Psoas muscle (tissue), 8 donors: Measurements from ENCODE around the gene VASH2. TPM values are rescaled to one million over a fixed set of nuclear protein-coding genes. Genes with fewer than 3 reads are reported as not detected.
"Not testable (repeated sequence)": the region's sequence is repeated elsewhere in the genome, so short reads cannot be mapped to it uniquely, and the experiment has no call there.

ENCODE experiments used
- ATAC-seq, 4 donors: fragments of 200-7000 bp; cut with Tn5 transposase; one replicate each; pipeline ENCODE4 v1.9.1; 2020; ENCODE audit warnings: moderate library complexity in 3 of 4, mild to moderate bottlenecking in 2 of 4
- DNase-seq, 2 donors: peaks; one replicate each; pipeline ENCODE4 v3.0.0-alpha.2; 2020
- H3K27ac ChIP-seq: fragments of 200-600 bp; one replicate; pipeline ENCODE4 v1.8.0; 2022
- H3K27me3 ChIP-seq, 3 donors: fragments of 200-600 bp in 1 of 3; one replicate each; pipeline versions ENCODE4 v1.6.1 to v1.8.0; 2013 to 2022; ENCODE audit warnings: low read length in 2 of 3, mild to moderate bottlenecking in 2 of 3, moderate library complexity in 1 of 3; ENCODE audit not compliant: insufficient read depth in 3 of 3
- H3K36me3 ChIP-seq, 2 donors: fragments of 200-600 bp in 1 of 2; one replicate each; pipeline versions ENCODE4 v1.6.1 to v1.8.0; 2013 to 2022; ENCODE audit warnings: low read depth in 1 of 2, mild to moderate bottlenecking in 1 of 2, moderate library complexity in 1 of 2; ENCODE audit not compliant: insufficient read depth in 1 of 2
- H3K4me1 ChIP-seq: fragments of 200-600 bp; one replicate; pipeline ENCODE4 v1.8.0; 2022
- H3K4me3 ChIP-seq: fragments of 200-600 bp; one replicate; pipeline ENCODE4 v1.8.0; 2022; ENCODE audit warnings: mild to moderate bottlenecking
- H3K9me3 ChIP-seq: fragments of 200-600 bp; one replicate; pipeline ENCODE4 v1.8.0; 2022
- CTCF ChIP-seq: fragments of 200-600 bp; IDR thresholded peaks from one replicate; pipeline ENCODE4 v1.8.0; 2022; ENCODE audit warnings: antibody characterized with exemption
- WGBS, 3 donors: extraction: QIAGEN DNeasy Blood & Tissue Kit; methylation state at CpG; one replicate each; pipeline versions ENCODE4 v1.1.6 to v1.1.7; 2013; 5-methylcytosine and 5-hydroxymethylcytosine counted together
- intact Hi-C, 2 donors: fragments of 100-400 bp; cut with DNase I; formaldehyde crosslinking; loops; one replicate each; pipeline versions ENCODE4 v1.11.0 to v1.14.2; 2022
- polyA plus RNA-seq, 3 donors: library from polyadenylated mRNA; stranded (reverse); fragments of 200-250 nt; gene quantifications; one replicate each; pipeline ENCODE4 v1.2.3, GENCODE V29; 2013
- total RNA-seq, 4 donors: library from RNA; stranded (reverse); fragmentation: NEBNext Ultra II Directional in 2 of 4; extraction: Animal tissue kit (Norgen Biotek cat#: 25700) in 2 of 4; gene quantifications; one replicate each; pipeline versions ENCODE4 v1.2.1 to v1.2.4, GENCODE V29; 2021 to 2023
- donor health status: healthy with polysubstance abuse.
- donor health status: DM: no; HTN: no; CAD: no; lungs with moderate emphysema.
- donor health status: Bipolar disorder and iron deficiency.
- donor health status: healthy.
- donor health status: DM: yes; HTN: yes; CAD: no.
- donor health status: DM: no; HTN: no; CAD: no.
- donor health status: DM: no; HTN: no; CAD: no.
- donor health status: DM: yes; HTN: yes; CAD: no.

Gene VASH2
- total and polyA plus RNA-seq, 7 donors, result 0.09 to 1.6 (median 0.17) TPM

- Histone ChIP-seq H3K27me3 (peaks cover 0 to 1% (median 0%) of the 10 kb centered on the region in 3 donors), H3K4me1 (peaks cover 3% of the 10 kb centered on the region), H3K27ac (no peak overlapping the region), H3K4me3 (no peak overlapping the region), H3K36me3 (no peaks in the 10 kb centered on the region), H3K9me3 (no peaks in the 10 kb centered on the region)
- WGBS, 3 donors, result 95 to 96% (median 96%) methylated on average over 3 of the region's 3 CpGs
- intact Hi-C loops, result no loop called here
- no peak for ATAC-seq
- no peak for TF ChIP-seq CTCF
- DNase-seq, result no peak
Measured at GRCh38 chr1:213020016-213020415, 69.7 kb downstream of the VASH2 start.

- H3K9me3 ChIP-seq, H3K36me3 ChIP-seq, DNase-seq, H3K4me1 ChIP-seq, ATAC-seq, H3K27ac ChIP-seq, H3K4me3 ChIP-seq, intact Hi-C loops: not testable (repeated sequence)
- peaks cover 0 to 32% (median 0%) of the 10 kb centered on the region in 3 donors for H3K27me3 ChIP-seq
- WGBS, 3 donors, result 38 to 49% (median 45%) methylated on average over 3 of the region's 3 CpGs
Measured at GRCh38 chr1:213027024-213027423, 76.7 kb downstream of the VASH2 start.

- DNase-seq, result no peak
- H3K9me3 ChIP-seq, result no peaks in the 10 kb centered on the region
- peaks cover 0 to 26% (median 0%) of the 10 kb centered on the region in 3 donors for H3K27me3 ChIP-seq
- H3K4me3 ChIP-seq, result no peak overlapping the region
- intact Hi-C loops, result no loop called here
- no peak for TF ChIP-seq CTCF
- no peak overlapping the region for H3K27ac ChIP-seq
- no peaks in the 10 kb centered on the region for H3K36me3 ChIP-seq
- H3K4me1 ChIP-seq, result no peaks in the 10 kb centered on the region
- ATAC-seq, result no peak
Measured at GRCh38 chr1:213032651-213033050, 82.3 kb downstream of the VASH2 start.

- WGBS, 3 donors, result 91 to 93% (median 93%) methylated on average over 1 of the region's 1 CpG
- ATAC-seq (no peak), DNase-seq (no peak)
- Histone ChIP-seq H3K9me3 (no peaks in the 10 kb centered on the region), H3K27me3 (peaks cover 0 to 15% (median 0%) of the 10 kb centered on the region in 3 donors), H3K36me3 (no peaks in the 10 kb centered on the region), H3K4me1 (no peaks in the 10 kb centered on the region), H3K4me3 (no peak overlapping the region), H3K27ac (no peak overlapping the region)
- no peak for TF ChIP-seq CTCF
- intact Hi-C loops, result no loop called here
Measured at GRCh38 chr1:213034713-213035112, 84.4 kb downstream of the VASH2 start.

GRCh38 chr1:213035573-213035972 lies 85.2 kb downstream of the VASH2 start:
- DNase-seq, result no peak
- Histone ChIP-seq H3K9me3 (no peaks in the 10 kb centered on the region), H3K36me3 (no peaks in the 10 kb centered on the region), H3K27ac (no peak overlapping the region), H3K4me3 (no peak overlapping the region), H3K27me3 (peaks cover 0 to 15% (median 0%) of the 10 kb centered on the region in 3 donors), H3K4me1 (no peaks in the 10 kb centered on the region)
- no peak for ATAC-seq
- TF ChIP-seq CTCF, result no peak
- intact Hi-C loops, result no loop called here
- WGBS, 3 donors, result 61 to 74% (median 61%) methylated on average over 2 of the region's 2 CpGs

Other genes starting within 250 kb of the VASH2 start
- gene NSL1, start 158.8 kb upstream of the VASH2 start, total RNA-seq, result 10 to 100 TPM; 13.2 to 21.2 (median 16.5) TPM
- gene NSL1, start 158.8 kb upstream of the VASH2 start, polyA plus RNA-seq, result 10 to 100 TPM; 14.1 to 34.5 (median 24.0) TPM
- 10 to 100 TPM; 21.4 to 25.2 (median 22.8) TPM for gene TATDN3, start 158.6 kb upstream of the VASH2 start, total RNA-seq
- gene TATDN3, start 158.6 kb upstream of the VASH2 start, polyA plus RNA-seq, result 10 to 100 TPM; 13.5 to 20.9 (median 13.9) TPM
- gene SPATA45, start 102.9 kb upstream of the VASH2 start, total RNA-seq, result not detected
- gene SPATA45, start 102.9 kb upstream of the VASH2 start, polyA plus RNA-seq, result not detected
- 1 to 10 TPM; 1.3 to 2.6 (median 1.6) TPM for gene FLVCR1, start 92.3 kb upstream of the VASH2 start, total RNA-seq
- 1 to 10 TPM in 2 of 3 donors, under 1 TPM in 1; 0.52 to 2.3 (median 1.3) TPM for gene FLVCR1, start 92.3 kb upstream of the VASH2 start, polyA plus RNA-seq
- 10 to 100 TPM; 18.2 to 24.9 (median 19.5) TPM for gene ANGEL2, start 65.3 kb downstream of the VASH2 start, total RNA-seq
- gene ANGEL2, start 65.3 kb downstream of the VASH2 start, polyA plus RNA-seq, result 10 to 100 TPM in 1 of 3 donors, 1 to 10 TPM in 2; 7.3 to 18.0 (median 7.5) TPM
- gene RPS6KC1, start 100.7 kb downstream of the VASH2 start, total RNA-seq, result 10 to 100 TPM; 12.1 to 15.7 (median 13.3) TPM
- 10 to 100 TPM in 2 of 3 donors, 1 to 10 TPM in 1; 8.0 to 19.8 (median 15.7) TPM for gene RPS6KC1, start 100.7 kb downstream of the VASH2 start, polyA plus RNA-seq